Effector CD8-positive, alpha-beta T cell (primary cell): ENCODE results near the gene CD300LB.
"Not testable (repeated sequence)": the region's sequence is repeated elsewhere in the genome, so short reads cannot be mapped to it uniquely, and the experiment has no call there.

Experiments used
- DNase-seq: peaks from one replicate; lab custom pipeline; 2025; lab: John Stamatoyannopoulos, UW

CD300LB gene

GRCh38 chr17:74525781-74526288, 5.4 kb downstream of the CD300LB start:
- no peak for DNase-seq

GRCh38 chr17:74525465-74525725, 5.9 kb downstream of the CD300LB start:
- DNase-seq, result no peak

- no peak for DNase-seq
These were observed 6.4 kb downstream of the CD300LB start for GRCh38 chr17:74524653-74525464.

- no peak for DNase-seq
These were observed 8.0 kb downstream of the CD300LB start for GRCh38 chr17:74523308-74523707.

- DNase-seq, result no peak
These were observed 8.7 kb downstream of the CD300LB start for GRCh38 chr17:74522381-74523105.

GRCh38 chr17:74521701-74522201, 9.5 kb downstream of the CD300LB start:
- DNase-seq, result no peak

GRCh38 chr17:74520790-74521480, 10.3 kb downstream of the CD300LB start:
- DNase-seq, result no peak

- DNase-seq, result no peak
These were observed 11.2 kb downstream of the CD300LB start for GRCh38 chr17:74520016-74520434.

GRCh38 chr17:74518413-74518981, 12.8 kb downstream of the CD300LB start:
- DNase-seq, result not testable (repeated sequence)

- no peak for DNase-seq
These were observed 14.5 kb downstream of the CD300LB start for GRCh38 chr17:74516561-74517328.

GRCh38 chr17:74515941-74516340, 15.3 kb downstream of the CD300LB start:
- no peak for DNase-seq

- no peak for DNase-seq
These were observed 16.5 kb downstream of the CD300LB start for GRCh38 chr17:74514632-74515334.

GRCh38 chr17:74513987-74514631, 17.2 kb downstream of the CD300LB start:
- DNase-seq, result peak; percentile 54

- no peak for DNase-seq
These were observed 18.6 kb downstream of the CD300LB start for GRCh38 chr17:74512624-74513091.

- DNase-seq, result no peak
These were observed 19.2 kb downstream of the CD300LB start for GRCh38 chr17:74512036-74512435.

GRCh38 chr17:74508156-74508555, 23.1 kb downstream of the CD300LB start:
- no peak for DNase-seq

GRCh38 chr17:74503949-74504348, 27.3 kb downstream of the CD300LB start:
- not testable (repeated sequence) for DNase-seq

- no peak for DNase-seq
These were observed 28.4 kb downstream of the CD300LB start for GRCh38 chr17:74502861-74503260.

GRCh38 chr17:74499992-74500391, 31.3 kb downstream of the CD300LB start:
- DNase-seq, result no peak

GRCh38 chr17:74497471-74497870, 33.8 kb downstream of the CD300LB start:
- no peak for DNase-seq
